OCI-M1 (cell line): Measurements from ENCODE around the gene AAGAB.
"Not testable (repeated sequence)": the region's sequence is repeated elsewhere in the genome, so short reads cannot be mapped to it uniquely, and the experiment has no call there.

Experiments
- DNase-seq: peaks from one replicate; lab custom pipeline; 2025; lab: John Stamatoyannopoulos, UW

AAGAB gene

DNA sequence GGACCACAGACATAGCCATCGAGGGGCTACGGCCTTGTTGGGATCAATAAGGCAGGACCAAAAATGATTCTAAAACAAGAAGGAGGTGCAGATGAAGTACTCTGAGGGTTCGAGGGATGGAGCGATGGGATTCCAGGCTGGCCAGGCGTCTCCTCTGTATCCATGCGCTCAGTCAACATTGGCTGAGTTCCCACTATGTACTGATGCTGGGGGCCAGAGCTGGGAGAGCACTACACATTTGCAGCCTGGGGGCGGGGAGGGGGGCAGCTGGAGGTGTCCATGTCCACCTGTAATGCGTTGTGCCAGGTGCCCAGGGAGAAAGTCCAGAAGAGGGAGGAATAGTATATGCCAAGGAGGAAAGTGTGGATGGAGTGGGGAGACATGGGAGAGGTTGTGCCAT is 81.5 kb downstream of the AAGAB start:
- no peak for DNase-seq

GRCh38 chr15:67172172-67172571 is 82.3 kb downstream of the AAGAB start:
- no peak for DNase-seq

GRCh38 chr15:67171471-67171870 is 83.0 kb downstream of the AAGAB start:
- DNase-seq, result no peak

DNA sequence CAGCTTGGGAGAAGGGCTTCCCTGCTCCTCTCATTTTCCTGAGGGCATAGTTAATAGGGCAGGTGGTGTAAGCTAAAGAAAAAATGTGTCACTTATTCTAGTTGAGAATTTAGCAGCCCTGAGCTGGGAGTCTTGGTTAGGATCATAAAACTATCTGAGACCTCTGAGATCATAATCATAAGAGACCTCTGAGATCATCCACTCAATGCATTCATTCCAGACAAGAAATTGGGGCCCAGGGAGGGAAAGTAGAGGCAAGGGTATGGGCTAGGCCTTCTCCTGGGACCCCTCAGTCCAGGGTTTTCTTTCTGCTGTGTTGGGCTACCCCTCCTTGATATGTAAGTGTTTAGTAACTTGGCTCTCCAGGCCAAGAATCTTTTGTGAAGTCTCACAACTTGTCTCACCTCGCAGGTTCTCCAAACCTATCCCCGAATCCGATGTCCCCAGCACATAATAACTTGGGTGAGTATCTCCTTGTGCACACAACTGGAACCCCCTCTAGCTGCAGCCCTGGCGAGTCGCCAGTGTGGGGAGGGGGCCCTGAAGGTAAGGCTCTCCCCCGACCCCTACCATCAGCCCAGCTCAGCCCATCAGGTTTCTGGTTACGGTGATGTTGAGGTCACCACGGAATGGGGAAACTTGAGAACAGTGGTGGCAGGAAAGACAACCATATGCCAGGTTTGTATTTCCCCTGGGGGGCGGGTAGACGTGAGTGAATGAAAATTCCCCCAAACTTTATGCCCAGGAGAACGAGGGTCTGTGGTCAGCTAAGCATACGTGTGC is 84.1 kb downstream of the AAGAB start:
- no peak for DNase-seq

GRCh38 chr15:67168694-67169093 is 85.8 kb downstream of the AAGAB start:
- DNase-seq, result no peak

DNA sequence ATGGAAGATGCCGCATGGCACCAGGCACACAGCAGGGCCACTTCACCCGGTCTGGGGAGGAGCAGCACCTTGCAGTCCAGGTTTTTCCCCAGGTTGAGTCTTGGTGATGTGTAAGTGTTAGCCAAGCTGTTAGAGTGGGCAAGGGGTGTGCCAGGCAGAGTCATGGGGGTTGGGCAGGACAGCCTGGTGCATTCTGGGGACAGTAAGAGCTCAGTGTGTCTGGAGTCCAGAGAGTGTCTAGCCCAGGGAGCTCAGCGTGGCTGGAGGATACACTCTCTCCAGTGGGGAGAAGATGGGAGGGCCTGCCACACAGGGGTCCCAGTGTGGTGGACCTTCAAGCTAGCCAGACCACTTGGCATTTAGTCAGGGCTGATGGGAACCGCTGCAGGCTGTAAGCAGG is 87.4 kb downstream of the AAGAB start:
- no peak for DNase-seq

DNA sequence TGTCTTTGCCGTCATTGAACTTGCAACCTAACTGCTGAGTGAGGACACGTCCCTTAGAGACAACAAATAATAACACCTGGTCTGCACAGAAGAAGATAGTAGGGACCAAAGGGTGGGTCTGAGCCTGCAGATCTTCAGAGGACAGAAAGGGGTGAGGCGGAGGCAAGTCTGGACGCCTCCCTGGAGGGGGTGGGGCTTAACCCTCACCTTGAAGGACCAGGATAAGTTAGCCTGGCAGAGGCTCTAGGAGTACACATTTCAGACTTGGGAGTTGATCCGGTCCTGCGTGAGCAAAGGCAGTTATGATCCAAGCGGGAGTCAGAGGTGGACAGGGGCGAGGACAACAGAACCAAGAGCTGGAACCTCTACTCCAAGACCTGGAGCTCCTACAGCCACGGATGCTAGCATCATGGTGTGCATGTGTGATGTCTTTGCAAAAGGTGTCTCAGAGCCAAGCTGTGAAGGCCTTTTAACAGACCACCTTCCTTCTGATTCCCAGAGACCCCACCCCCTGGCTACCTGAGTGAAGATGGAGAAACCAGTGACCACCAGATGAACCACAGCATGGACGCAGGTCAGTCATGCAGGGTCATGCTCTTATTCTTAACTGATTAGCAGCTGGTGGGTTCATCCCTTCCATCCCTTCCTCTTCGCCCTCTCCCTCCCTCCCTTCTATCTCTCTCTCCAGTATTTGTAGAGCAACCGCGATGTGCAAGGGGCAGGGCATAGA is 88.0 kb downstream of the AAGAB start:
- no peak for DNase-seq

DNA sequence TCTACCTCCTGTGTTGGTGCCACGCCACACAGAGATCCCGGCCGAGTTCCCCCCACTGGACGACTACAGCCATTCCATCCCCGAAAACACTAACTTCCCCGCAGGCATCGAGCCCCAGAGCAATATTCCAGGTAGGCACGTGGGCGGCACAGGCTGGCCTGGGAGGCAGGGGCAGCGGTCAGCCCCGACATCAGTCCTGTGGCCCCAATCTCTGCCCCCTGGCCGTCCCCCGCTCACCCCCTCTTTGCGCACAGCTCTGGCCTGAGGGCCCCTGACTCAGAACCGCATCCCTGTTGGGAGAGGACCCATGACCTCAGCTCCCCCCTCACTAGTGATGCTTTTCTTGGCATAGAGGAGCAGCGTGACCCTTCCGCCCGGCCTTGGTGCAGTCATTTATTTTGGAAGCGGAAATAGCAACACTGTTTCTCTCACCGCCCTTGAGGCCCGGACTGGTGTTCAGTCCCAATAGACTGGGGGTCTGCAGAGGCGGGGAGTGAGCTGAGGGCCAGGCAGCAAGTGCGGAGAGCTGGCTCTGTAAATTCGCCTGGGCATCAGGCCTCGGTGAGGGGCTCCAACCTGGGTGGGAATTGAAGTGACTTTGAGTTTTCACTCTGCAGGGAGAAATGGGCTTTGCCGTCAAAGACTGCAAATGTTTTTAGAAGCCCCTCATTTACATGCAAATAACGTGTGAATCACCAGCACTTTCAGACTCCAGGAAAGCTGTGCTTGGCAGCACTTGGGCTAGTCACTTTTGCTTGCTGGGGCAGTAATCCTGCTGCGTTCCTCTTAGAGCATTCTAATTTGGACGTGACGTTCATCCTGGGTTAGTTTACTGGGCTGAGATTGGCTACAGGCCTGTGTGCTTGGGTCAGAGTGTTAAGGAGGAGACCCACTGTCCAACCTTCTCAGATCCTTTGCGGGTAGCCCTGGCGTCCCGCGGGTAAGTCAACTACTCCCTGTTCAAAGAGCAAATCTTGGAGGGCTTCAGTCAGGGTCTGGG is 88.9 kb downstream of the AAGAB start:
- no peak for DNase-seq

DNA sequence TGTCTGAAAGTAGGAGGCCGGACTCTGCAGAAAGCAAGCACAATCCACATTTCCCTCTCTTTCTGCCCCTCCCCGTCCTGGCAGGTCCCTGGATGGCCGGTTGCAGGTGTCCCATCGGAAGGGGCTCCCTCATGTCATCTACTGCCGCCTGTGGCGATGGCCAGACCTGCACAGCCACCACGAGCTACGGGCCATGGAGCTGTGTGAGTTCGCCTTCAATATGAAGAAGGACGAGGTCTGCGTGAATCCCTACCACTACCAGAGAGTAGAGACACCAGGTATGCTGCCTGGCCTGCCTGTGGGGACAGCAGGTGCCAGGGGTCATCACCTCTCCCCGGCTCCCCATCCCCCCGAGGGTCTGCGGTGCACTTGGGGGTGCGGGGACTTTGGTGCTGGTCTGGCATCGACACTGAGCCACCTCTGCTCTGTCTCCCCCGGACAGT is 89.6 kb downstream of the AAGAB start:
- no peak for DNase-seq

- DNase-seq, result no peak
These were observed 90.1 kb downstream of the AAGAB start for GRCh38 chr15:67164401-67164791.

DNA sequence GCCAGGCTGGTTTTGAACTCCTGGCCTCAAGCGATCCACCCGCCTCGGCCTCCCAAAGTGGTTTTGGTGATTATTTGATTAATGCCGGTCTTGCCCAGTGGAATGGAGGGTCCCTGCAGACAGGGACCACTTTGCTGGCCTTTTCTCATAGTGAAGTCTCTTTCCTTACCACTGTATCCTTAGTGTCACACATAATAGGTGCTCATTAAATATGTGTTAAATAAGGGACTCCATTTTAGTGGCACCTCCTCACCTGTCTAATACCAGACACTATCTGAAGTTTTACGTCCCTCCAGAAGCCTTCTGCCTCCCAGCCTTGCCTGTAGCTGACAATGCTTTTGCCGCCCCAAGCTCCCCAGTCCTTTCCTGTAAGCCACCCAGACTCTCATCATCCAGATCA is 91.3 kb downstream of the AAGAB start:
- no peak for DNase-seq

DNA sequence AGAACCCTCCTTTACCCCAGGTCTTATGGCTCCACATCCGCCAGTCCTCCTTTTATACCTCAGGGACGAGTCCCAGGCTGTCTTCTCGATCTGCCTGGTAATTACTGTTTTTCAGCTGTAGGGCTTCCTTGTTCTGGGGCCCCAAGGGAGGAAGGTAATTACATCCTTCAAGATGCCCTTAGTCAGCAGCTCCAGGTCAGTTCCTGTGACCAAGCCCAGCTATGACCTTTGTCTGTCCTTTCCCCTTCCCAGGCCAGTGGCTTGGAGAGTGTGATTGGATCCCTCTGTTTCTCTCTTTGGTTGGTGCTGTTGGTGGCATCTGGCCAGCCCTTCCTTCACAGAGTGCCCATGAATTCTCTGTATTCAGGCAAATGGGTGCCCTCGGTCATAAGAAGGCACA is 92.6 kb downstream of the AAGAB start:
- no peak for DNase-seq

DNA sequence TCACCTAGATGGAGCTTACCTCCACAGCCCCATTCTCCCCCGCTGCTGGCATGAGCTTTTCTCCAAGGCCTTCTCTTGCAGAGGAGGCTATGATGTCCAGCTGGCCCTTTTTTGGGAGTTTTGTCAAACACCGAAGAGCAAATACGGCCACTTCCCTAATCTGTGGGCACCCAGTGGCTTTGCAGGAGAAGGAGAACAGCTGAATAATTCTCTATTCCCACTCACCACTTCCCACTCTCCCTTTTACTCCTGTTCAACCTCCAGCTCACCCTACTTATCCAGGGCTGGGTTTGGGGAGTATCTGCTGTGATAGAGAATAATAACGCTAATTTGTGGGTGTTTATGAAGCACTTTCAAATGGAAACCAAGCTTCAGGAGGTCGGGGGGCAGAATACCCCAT is 93.0 kb downstream of the AAGAB start:
- no peak for DNase-seq

DNA sequence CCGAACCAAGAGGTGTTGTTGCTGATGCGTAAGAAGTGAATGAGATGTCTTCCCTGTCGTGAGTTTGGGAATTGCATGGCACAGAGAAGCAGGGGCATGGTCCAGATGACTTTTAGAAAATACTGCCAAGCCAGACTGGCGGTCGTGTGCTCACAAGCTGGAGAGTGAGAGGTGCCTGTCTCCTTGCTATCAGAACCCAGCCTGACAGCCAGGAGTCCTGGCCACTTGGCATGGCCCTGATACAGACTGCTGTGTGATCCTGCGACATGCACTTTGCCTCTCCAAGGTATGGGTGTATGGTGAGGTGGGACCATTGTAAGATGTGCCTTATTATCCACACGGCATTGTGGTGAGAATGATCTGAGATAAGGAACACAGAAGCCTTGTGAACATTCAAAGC is 96.1 kb downstream of the AAGAB start:
- no peak for DNase-seq

GRCh38 chr15:67157521-67158252 is 96.8 kb downstream of the AAGAB start:
- no peak for DNase-seq

- no peak for DNase-seq
These were observed 97.6 kb downstream of the AAGAB start for GRCh38 chr15:67156834-67157233.

- DNase-seq, result no peak
These were observed 98.0 kb downstream of the AAGAB start for GRCh38 chr15:67156426-67156825.

GRCh38 chr15:67154249-67154648 is 100.2 kb downstream of the AAGAB start:
- DNase-seq, result no peak

DNA sequence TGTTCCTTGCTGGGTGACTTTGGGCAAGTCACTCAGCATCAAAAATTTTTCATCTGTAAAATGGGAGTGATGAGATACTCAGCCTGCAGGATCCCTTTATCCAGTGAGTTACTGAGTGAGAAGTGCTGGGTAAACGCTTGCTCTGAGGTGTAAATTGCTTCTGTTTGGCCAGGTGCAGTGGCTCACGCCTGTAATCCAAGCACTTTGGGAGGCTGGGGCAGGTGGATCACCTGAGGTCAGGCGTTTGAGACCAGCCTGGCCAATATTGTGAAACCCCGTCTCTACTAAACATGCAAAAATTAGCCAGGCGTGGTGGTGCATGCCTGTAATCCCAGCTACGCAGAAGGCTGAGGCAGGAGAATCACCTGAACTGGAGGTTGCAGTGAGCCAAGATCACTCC is 101.4 kb downstream of the AAGAB start:
- DNase-seq, result not testable (repeated sequence)

DNA sequence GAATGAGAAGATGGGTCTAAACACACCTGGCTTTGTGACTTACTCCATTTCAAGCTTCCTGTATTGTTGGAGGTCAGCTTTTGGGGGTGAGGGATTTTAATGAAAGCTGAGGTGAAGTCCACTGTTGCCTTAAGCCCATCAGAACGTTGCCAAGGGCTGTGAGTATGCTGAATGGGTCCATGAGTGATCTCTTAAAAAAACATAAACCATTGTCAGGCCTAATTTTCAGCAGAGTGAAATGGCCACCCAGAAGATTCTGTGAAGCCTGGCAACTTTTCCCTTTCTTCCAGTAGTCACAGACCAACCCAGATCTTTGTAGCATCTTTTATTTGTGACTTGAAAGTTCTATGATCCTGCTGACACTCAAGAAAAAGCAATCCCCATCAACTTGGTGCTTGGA is 102.0 kb downstream of the AAGAB start:
- no peak for DNase-seq
